Esophagus muscularis mucosa (tissue), 4 donors: Measurements from ENCODE around the gene TRPV2. TPM values are rescaled to one million over a fixed set of nuclear protein-coding genes. Genes with fewer than 3 reads are reported as not detected.
A peak's percentile ranks its signal among the peaks of the same experiment; 100 is the strongest.

Experiments used
- DNase-seq: peaks from one replicate; pipeline ENCODE4 v3.0.0-alpha.2; 2017; ENCODE audit errors: extremely low spot score
- H3K27ac ChIP-seq, 4 donors: fragments of 200-600 bp; sonication (generic); replicated peaks in 1 of 4; 1 replicate in 3 of 4; 2 replicates in 1 of 4; pipeline ENCODE4 v1.5.1; 2016 to 2019; ENCODE audit warnings: mild to moderate bottlenecking in 1 of 4
- H3K27me3 ChIP-seq, 4 donors: fragments of 200-600 bp; sonication (generic); one replicate each; pipeline versions ENCODE4 v1.5.1 to v1.6.0; 2016 to 2019
- H3K36me3 ChIP-seq, 4 donors: fragments of 200-600 bp; sonication (generic); one replicate each; pipeline ENCODE4 v1.5.1; 2016 to 2019
- H3K4me1 ChIP-seq, 4 donors: fragments of 200-600 bp; sonication (generic); one replicate each; pipeline ENCODE4 v1.5.1; 2016 to 2019
- H3K4me3 ChIP-seq, 4 donors: fragments of 200-600 bp; sonication (generic); 1 replicate in 2 of 4; 2 replicates in 2 of 4; pipeline ENCODE4 v1.5.1; 2016 to 2019; ENCODE audit warnings: mild to moderate bottlenecking in 4 of 4, moderate library complexity in 1 of 4
- H3K9me3 ChIP-seq, 4 donors: fragments of 200-600 bp; sonication (generic); 1 replicate in 3 of 4; 2 replicates in 1 of 4; pipeline ENCODE4 v1.5.1; 2016 to 2019
- CTCF ChIP-seq, 3 experiments: fragments of 200-600 bp in 2 of 3; fragments of 450-650 bp in 1 of 3; sonication (generic) in 2 of 3; IDR thresholded peaks; one replicate each; pipeline ENCODE4 v1.5.1; 2017 to 2019; ENCODE audit warnings: antibody characterized with exemption in 3 of 3, mild to moderate bottlenecking in 2 of 3, moderate library complexity in 1 of 3
- EP300 ChIP-seq: sonication (generic); formaldehyde crosslinking; IDR thresholded peaks from one replicate; pipeline ENCODE4 v1.6.1; 2017; ENCODE audit warnings: antibody characterized with exemption
- POLR2A ChIP-seq: fragments of 450-650 bp; IDR thresholded peaks from one replicate; pipeline ENCODE4 v1.6.1; 2017; ENCODE audit warnings: antibody characterized with exemption, moderate library complexity, mild to moderate bottlenecking, low read depth
- POLR2AphosphoS5 ChIP-seq, 2 donors: sonication (generic); formaldehyde crosslinking; IDR thresholded peaks; one replicate each; pipeline ENCODE4 v1.6.1; 2017; ENCODE audit warnings: antibody characterized with exemption in 2 of 2
- WGBS: methylation state at CpG from one replicate; pipeline ENCODE4 v1.1.5; 2018; 5-methylcytosine and 5-hydroxymethylcytosine counted together
- intact Hi-C: fragments of 100-400 bp; cut with DNase I; formaldehyde crosslinking; loops from one replicate; pipeline ENCODE4 v1.15.1; 2023
- total RNA-seq, 4 donors: library from RNA; depleted of rRNA; stranded (reverse); fragments of >200 nt; gene quantifications; one replicate each; pipeline versions ENCODE4 v1.1.0 to v1.2.1, GENCODE V29; 2016

TRPV2 gene
- total RNA-seq, 4 donors from 2014 or later, result 11.3 to 19.1 (median 17.7) TPM

GRCh38 chr17:16427020-16427419 lies 11.6 kb downstream of the TRPV2 start:
- H3K9me3 ChIP-seq, result no peaks in the 10 kb centered on the region
- no peaks in the 10 kb centered on the region for H3K4me1 ChIP-seq
- no peak overlapping the region for H3K27ac ChIP-seq
- intact Hi-C loops, result no loop called here
- TF ChIP-seq CTCF (IDR thresholded peaks at IDR 0.05) (no peak), POLR2AphosphoS5 (IDR thresholded peaks at IDR 0.05) (no peak), POLR2A (no peak), EP300 (no peak)
- WGBS, result 93% methylated on average over 3 of the region's 3 CpGs
- H3K36me3 ChIP-seq, result peaks cover 0 to 66% (median 46%) of the 10 kb centered on the region in 4 donors
- no peak overlapping the region for H3K4me3 ChIP-seq
- no peaks in the 10 kb centered on the region for H3K27me3 ChIP-seq
- no peak for DNase-seq

DNA sequence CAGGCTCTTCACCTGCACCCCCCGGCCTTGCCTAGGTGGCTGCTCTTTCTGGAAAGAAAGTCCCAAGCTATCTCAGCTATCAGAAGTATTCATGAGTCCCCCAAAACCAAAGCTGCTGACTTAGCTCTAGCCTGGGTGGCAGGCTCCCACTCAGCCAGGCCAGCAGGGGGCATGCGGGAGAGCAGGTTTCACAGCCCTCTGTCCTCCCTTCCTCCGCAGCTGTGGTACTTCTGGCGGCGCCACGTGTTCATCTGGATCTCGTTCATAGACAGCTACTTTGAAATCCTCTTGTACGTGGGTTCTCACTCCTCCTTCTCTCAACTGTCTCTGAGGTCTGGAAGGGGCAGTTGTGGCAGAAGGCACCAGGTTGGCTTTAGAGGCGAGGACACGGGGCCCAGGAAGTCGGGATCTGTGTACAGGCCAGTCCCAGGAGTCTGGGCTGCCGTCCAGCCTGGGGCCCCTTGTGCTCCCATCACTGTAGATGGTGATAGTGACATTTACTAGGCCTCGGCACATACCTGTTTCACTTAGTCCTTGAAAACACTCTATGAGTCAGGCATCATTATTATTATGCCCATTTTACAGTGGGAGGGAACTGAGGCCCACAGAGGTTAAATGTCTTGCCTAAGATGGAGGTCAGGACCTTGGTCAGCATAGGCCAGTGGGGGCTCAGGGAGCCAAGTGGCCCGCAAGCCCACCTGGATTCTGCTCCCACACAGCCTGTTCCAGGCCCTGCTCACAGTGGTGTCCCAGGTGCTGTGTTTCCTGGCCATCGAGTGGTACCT lies 12.9 kb downstream of the TRPV2 start:
- Histone ChIP-seq H3K9me3 (no peaks in the 10 kb centered on the region), H3K27ac (no peak overlapping the region), H3K4me1 (no peaks in the 10 kb centered on the region), H3K36me3 (peaks cover 0 to 58% (median 37%) of the 10 kb centered on the region in 4 donors), H3K4me3 (no peak overlapping the region), H3K27me3 (no peaks in the 10 kb centered on the region)
- intact Hi-C loops, result no loop called here
- no peak for DNase-seq
- no peak for TF ChIP-seq POLR2A
- peak; percentile 28 to 55 (median 36) for TF ChIP-seq CTCF (IDR thresholded peaks at IDR 0.05)
- WGBS, result 62% methylated on average over 10 of the region's 15 CpGs

DNA sequence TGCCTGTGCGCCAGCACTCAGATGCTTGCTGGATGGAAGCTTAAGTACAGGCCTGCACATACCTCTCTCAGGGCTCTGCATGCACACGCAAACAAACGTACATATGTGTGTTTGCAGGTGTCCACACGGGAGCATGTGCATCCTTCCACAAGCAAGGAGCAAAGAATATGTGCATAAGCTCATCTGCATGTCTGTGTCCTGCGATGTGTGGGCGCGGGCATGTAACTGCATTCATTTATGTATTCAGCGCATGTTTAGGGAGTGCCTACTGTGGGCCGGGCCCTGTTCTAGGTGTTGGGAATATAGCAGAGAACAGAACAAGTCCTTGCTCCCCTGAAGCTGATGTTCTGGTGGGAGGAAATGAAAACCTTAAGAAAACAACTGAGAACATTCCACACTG lies 13.7 kb downstream of the TRPV2 start:
- 93% methylated on average over 9 of the region's 9 CpGs for WGBS
- no peak overlapping the region for H3K4me3 ChIP-seq
- intact Hi-C loops, result no loop called here
- H3K27ac ChIP-seq, result no peak overlapping the region
- H3K27me3 ChIP-seq, result no peaks in the 10 kb centered on the region
- DNase-seq, result no peak
- TF ChIP-seq EP300, result no peak
- TF ChIP-seq CTCF (IDR thresholded peaks at IDR 0.05), result no peak
- TF ChIP-seq POLR2AphosphoS5 (IDR thresholded peaks at IDR 0.05), result no peak
- no peak for TF ChIP-seq POLR2A
- H3K4me1 ChIP-seq, result no peaks in the 10 kb centered on the region
- H3K9me3 ChIP-seq, result no peaks in the 10 kb centered on the region
- peaks cover 0 to 51% (median 33%) of the 10 kb centered on the region in 4 donors for H3K36me3 ChIP-seq

GRCh38 chr17:16430650-16431049 lies 15.3 kb downstream of the TRPV2 start:
- peaks cover 0 to 44% (median 32%) of the 10 kb centered on the region in 4 donors for H3K36me3 ChIP-seq
- no peaks in the 10 kb centered on the region for H3K9me3 ChIP-seq
- no peaks in the 10 kb centered on the region for H3K4me1 ChIP-seq
- H3K4me3 ChIP-seq, result no peak overlapping the region
- H3K27me3 ChIP-seq, result no peaks in the 10 kb centered on the region
- DNase-seq, result no peak
- 71% methylated on average over 6 of the region's 6 CpGs for WGBS
- intact Hi-C loops, result no loop called here
- TF ChIP-seq EP300 (no peak), POLR2AphosphoS5 (IDR thresholded peaks at IDR 0.05) (no peak), CTCF (IDR thresholded peaks at IDR 0.05) (no peak), POLR2A (no peak)
- H3K27ac ChIP-seq, result no peak overlapping the region
